Keratinocyte (primary cell): ENCODE data around the gene RYR1. TPM values are rescaled to one million over a fixed set of nuclear protein-coding genes. Genes with fewer than 3 reads are reported as not detected.

ENCODE experiments used
- DNase-seq: peaks from one replicate; pipeline ENCODE4 v3.0.0-alpha.2; 2011; ENCODE audit warnings: low read depth, missing footprints, low spot score
- FAIRE-seq: peaks from 2 replicates; lab custom pipeline; 2011; peaks lifted over from hg19 to GRCh38; lab: Jason Lieb, UNC
- H2AFZ ChIP-seq: 2 replicates; pipeline ENCODE4 v1.6.0; 2012; ENCODE audit warnings: low read length, control low read depth, inconsistent platforms; ENCODE audit not compliant: control insufficient read depth
- H3K27ac ChIP-seq: 2 replicates; pipeline ENCODE4 v1.5.1; 2011; ENCODE audit warnings: low read length; ENCODE audit not compliant: control insufficient read depth, insufficient read depth
- H3K27me3 ChIP-seq: 3 replicates; pipeline ENCODE4 v1.6.0; 2011; ENCODE audit warnings: low read length; ENCODE audit not compliant: control insufficient read depth, insufficient read depth; ENCODE audit errors: extremely low read depth
- H3K36me3 ChIP-seq, 2 experiments: 2 replicates in 1 of 2; 3 replicates in 1 of 2; pipeline ENCODE4 v1.5.1; 2011; ENCODE audit warnings: low read length in 2 of 2, mild to moderate bottlenecking in 1 of 2; ENCODE audit not compliant: control insufficient read depth in 2 of 2, insufficient read depth in 2 of 2; ENCODE audit errors: extremely low read depth in 1 of 2
- H3K4me1 ChIP-seq: 3 replicates; pipeline ENCODE4 v1.5.1; 2011; ENCODE audit warnings: low read length; ENCODE audit not compliant: control insufficient read depth, insufficient read depth; ENCODE audit errors: extremely low read depth
- H3K4me2 ChIP-seq: 3 replicates; pipeline ENCODE4 v1.6.0; 2011; ENCODE audit warnings: low read depth, low read length; ENCODE audit not compliant: control insufficient read depth, insufficient read depth; ENCODE audit errors: extremely low read depth
- H3K4me3 ChIP-seq, 3 experiments: fragments of 200-600 bp in 1 of 3; sonication (generic) in 1 of 3; 2 replicates in 2 of 3; 3 replicates in 1 of 3; pipeline ENCODE4 v1.5.1; 2011 to 2016; ENCODE audit warnings: low read length in 3 of 3, mild to moderate bottlenecking in 3 of 3, control low read depth in 2 of 3, inconsistent platforms in 1 of 3, low read depth in 1 of 3, mixed read lengths in 1 of 3, mixed run types in 1 of 3, moderate library complexity in 1 of 3; ENCODE audit not compliant: control insufficient read depth in 2 of 3, insufficient read depth in 2 of 3; ENCODE audit errors: extremely low read depth in 1 of 3
- H3K79me2 ChIP-seq: 2 replicates; pipeline ENCODE4 v1.6.0; 2012; ENCODE audit warnings: low read length; ENCODE audit not compliant: control insufficient read depth, insufficient read depth
- H3K9ac ChIP-seq: 3 replicates; pipeline ENCODE4 v1.6.0; 2011; ENCODE audit warnings: low read length; ENCODE audit not compliant: control insufficient read depth, insufficient read depth; ENCODE audit errors: extremely low read depth
- H3K9me1 ChIP-seq: 3 replicates; pipeline ENCODE4 v1.6.0; 2011; ENCODE audit warnings: low read length; ENCODE audit not compliant: control insufficient read depth, insufficient read depth; ENCODE audit errors: extremely low read depth
- H3K9me3 ChIP-seq: 2 replicates; pipeline ENCODE4 v1.5.1; 2012; ENCODE audit warnings: low read depth, low read length; ENCODE audit not compliant: control insufficient read depth
- H4K20me1 ChIP-seq: 3 replicates; pipeline ENCODE4 v1.6.0; 2011; ENCODE audit warnings: low read length; ENCODE audit not compliant: control insufficient read depth, insufficient read depth; ENCODE audit errors: extremely low read depth
- CTCF ChIP-seq, 3 experiments: IDR thresholded peaks in 1 of 3; conservative IDR thresholded peaks in 1 of 3; optimal IDR thresholded peaks in 1 of 3; 2 replicates in 2 of 3; 3 replicates in 1 of 3; pipeline versions ENCODE3 to v1.5.1; 2011; ENCODE audit warnings: low read length in 3 of 3, mild to moderate bottlenecking in 3 of 3, moderate library complexity in 2 of 3, control low read depth in 1 of 3, inconsistent platforms in 1 of 3; ENCODE audit not compliant: insufficient read depth in 2 of 3; ENCODE audit errors: extremely low read depth in 1 of 3
- EZH2 ChIP-seq: IDR thresholded peaks from one replicate; pipeline ENCODE4 v1.6.1; 2012; ENCODE audit warnings: inconsistent platforms, mild to moderate bottlenecking, low read length, moderate library complexity
- dilution Hi-C: fragments of 300-500 bp; cut with MboI; formaldehyde crosslinking; loops from one replicate; pipeline ENCODE4 v1.7.0; 2020; ENCODE audit warnings: low sequenced_read_pairs; ENCODE audit not compliant: extremely low pct_ligation_motif_present
- polyA plus RNA-seq, 5 experiments: library from polyadenylated mRNA; depleted of rRNA in 3 of 5; stranded (reverse) in 3 of 5; stranded (forward) in 1 of 5; unstranded in 1 of 5; fragments of >200 nt; gene quantifications; 1 replicate in 1 of 5; 2 replicates in 3 of 5; 3 replicates in 1 of 5; pipeline versions ENCODE4 v1.2.1 to v1.2.3, GENCODE V29; 2011 to 2012; ENCODE audit warnings: missing spikeins in 2 of 5, low read depth in 1 of 5, low replicate concordance in 1 of 5

The RYR1 gene
- polyA plus RNA-seq, 1 donor (not counting 4 experiments of a cell fraction or from before 2014, with no cell fraction given) = 0.41 TPM

- Histone ChIP-seq H3K4me1 (peaks cover 14% of the 10 kb centered on the region), H3K27me3 (no peaks in the 10 kb centered on the region), H2AFZ (no peak overlapping the region), H3K4me2 (no peak overlapping the region), H3K4me3 (no peak overlapping the region), H3K9me1 (peaks cover 2% of the 10 kb centered on the region), H3K9ac (no peak overlapping the region), H3K9me3 (no peaks in the 10 kb centered on the region), H4K20me1 (no peaks in the 10 kb centered on the region), H3K27ac (no peak overlapping the region), H3K36me3 (no peaks in the 10 kb centered on the region), H3K79me2 (no peaks in the 10 kb centered on the region)
- dilution Hi-C loops = no loop called here
- no peak for TF ChIP-seq EZH2
- no peak for TF ChIP-seq CTCF (optimal IDR thresholded peaks at IDR 0.05 in 1 of 3, IDR thresholded peaks at IDR 0.05 in 1 of 3, conservative IDR thresholded peaks at IDR 0.05 in 1 of 3; ENCODE audit: extremely low read depth in 1 of 3, insufficient read depth in 2 of 3, low read length in 3 of 3)
- FAIRE-seq (no peak), DNase-seq (no peak)
Observed at GRCh38 chr19:38543286-38543806, 109.9 kb downstream of the RYR1 start.

- Histone ChIP-seq H4K20me1 (no peaks in the 10 kb centered on the region), H3K36me3 (no peaks in the 10 kb centered on the region), H3K9me3 (no peaks in the 10 kb centered on the region), H3K4me2 (peak overlapping the region; percentile 83), H3K27ac (peak overlapping the region; percentile 22), H2AFZ (peak overlapping the region; percentile 68), H3K4me3 (peak overlapping the region in 2 of 3 experiments; percentile 50 to 53), H3K9me1 (peaks cover 2% of the 10 kb centered on the region), H3K27me3 (no peaks in the 10 kb centered on the region), H3K79me2 (no peaks in the 10 kb centered on the region), H3K4me1 (peaks cover 14% of the 10 kb centered on the region), H3K9ac (no peak overlapping the region)
- DNase-seq (peak; percentile 89), FAIRE-seq (peak; percentile 92)
- dilution Hi-C loops = no loop called here
- TF ChIP-seq CTCF (optimal IDR thresholded peaks at IDR 0.05 in 1 of 3, IDR thresholded peaks at IDR 0.05 in 1 of 3, conservative IDR thresholded peaks at IDR 0.05 in 1 of 3; ENCODE audit: extremely low read depth in 1 of 3, insufficient read depth in 2 of 3, low read length in 3 of 3) = peak in 2 of 3 experiments; percentile 52 to 64
- TF ChIP-seq EZH2 = no peak
Observed at GRCh38 chr19:38543807-38544568, 110.5 kb downstream of the RYR1 start.
